GM19397 (cell line): ENCODE results near the gene ALDH16A1.

Experiments
- ATAC-seq: cut with Tn5 transposase; IDR thresholded peaks from one replicate; pipeline ENCODE4 v1.9.1; 2021; ENCODE audit warnings: mild to moderate bottlenecking, moderate library complexity; ENCODE audit not compliant: unreplicated experiment

ALDH16A1 gene

DNA sequence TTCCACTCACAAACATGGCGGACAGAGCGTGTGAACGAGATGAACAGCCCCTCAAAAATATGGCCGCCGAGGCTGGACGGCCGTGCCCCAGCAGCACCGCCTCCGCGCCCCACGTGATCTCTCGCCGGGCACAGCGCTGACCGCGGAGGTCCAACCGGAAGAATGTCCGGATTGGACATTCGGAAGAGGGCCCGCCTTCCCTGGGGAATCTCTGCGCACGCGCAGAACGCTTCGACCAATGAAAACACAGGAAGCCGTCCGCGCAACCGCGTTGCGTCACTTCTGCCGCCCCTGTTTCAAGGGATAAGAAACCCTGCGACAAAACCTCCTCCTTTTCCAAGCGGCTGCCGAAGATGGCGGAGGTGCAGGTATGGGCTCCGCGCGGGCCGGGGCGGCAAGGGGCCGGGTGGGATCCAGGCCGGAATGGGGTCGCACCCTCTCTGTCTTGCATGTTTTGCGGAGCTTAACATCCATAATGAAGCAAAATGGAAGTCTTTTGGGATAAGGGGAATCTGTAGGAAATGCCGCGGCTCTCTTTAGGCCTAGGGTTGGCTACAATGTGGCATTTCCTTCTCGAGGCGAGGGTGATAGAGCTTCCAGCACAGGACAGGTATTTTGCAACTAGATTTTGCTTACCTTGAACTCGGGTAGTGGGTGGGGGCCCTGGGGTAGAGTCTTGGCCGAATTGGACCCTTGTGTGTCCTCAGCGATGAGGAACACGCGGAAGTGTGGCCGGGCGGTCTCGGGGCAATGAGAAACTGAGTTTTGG is 34.4 kb downstream of the ALDH16A1 start, which contains the start of gene RPL13A:
Gene RPL13A, plus strand, starts transcription at position 332 of the 769 bp plus-strand sequence. Its CDS starts 22 bp downstream, at position 354.
- ATAC-seq: peak; percentile 92

DNA sequence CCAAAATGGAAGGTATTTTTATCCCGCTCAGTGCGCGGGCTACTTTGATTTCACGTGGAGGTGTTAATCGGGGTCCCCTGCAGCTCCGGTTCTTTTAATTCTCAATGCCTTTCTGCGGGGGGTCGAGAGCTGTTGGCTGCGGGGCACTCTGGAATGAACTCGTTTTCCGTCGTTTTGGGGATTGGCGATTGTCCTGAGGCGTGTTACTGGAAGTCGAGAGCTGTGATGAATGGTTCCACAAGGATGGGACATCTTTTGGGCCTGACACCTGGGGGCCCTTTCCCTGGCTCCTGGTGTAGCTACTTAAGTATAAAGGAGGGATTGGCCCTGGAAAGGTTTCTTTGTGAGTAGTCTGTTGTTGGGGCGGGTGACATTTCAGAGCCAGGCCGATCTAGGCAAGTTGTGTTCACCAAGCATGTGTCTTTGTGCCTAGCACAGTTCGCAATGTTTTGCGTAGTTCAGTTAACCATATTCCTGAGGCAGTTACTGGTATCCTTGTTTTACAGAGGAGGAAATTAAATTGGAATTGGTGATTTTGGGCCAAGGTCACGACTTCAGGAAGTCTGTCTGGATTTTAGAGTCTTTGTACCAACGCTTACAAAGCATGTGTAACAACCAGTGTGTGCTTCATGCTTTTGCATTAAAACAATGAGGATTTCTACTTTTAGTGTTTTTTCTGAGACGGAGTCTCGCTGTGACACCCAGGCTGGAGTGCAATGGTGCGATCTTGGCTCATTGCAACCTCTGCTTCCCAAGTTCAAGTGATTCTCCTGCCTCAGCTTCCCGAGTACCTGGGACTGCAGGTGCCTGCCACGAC is 35.2 kb downstream of the ALDH16A1 start:
- no peak for ATAC-seq

DNA sequence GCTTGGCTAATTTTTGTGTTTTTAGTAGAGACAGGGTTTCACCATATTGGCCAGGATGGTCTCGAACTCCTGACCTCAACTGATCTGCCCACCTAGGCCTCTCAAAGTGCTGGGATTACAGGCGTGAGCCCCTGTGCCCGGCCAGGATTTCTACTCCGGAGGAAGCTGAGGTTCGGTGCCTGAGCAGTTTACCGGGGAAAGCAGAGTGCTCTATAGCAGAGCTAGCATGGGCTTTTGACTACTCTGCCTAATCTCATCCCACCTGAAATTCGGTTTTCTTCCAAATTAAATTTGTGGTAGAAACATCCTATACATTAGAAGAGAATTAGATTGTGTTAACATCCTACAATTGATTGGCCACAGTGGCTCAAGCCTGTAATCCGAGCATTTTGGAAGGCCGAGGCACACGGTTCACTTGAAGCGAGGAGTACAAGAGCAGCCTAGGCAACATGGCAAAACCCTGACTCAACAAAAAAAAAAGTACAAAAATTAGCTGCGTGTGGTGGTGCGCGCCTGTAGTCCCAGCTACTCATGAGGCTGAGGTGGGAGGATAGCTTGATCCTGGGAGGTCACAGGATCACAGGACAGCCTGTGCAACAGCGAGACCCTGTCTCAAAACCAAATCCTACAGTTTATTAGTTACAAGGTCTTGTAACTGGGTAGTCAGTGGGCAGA is 36.0 kb downstream of the ALDH16A1 start:
- no peak for ATAC-seq

DNA sequence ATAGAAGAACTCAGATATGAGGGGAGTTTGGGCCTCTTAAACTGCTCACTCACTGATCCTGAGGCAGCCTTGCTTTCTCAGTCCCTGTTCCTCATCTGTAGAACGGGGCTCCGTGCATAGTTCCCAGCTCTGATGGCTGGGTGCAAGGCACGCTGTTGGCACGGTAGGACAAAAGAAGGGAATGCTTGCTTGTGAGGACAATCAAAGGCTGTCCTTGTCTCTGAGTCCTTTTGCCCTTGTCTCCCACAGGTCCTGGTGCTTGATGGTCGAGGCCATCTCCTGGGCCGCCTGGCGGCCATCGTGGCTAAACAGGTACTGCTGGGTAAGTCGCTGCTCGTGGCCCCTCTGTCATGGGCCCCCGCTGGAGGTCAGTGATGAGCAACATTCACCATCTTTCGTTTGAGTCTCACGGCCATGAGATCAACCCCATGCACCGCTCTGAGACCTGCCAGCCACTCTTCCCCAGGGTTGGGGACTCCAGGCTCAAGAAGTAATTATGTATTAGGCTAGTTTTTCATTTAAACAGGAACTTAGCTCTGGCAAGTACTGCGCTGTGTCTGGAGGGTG is 36.7 kb downstream of the ALDH16A1 start:
- ATAC-seq: no peak

DNA sequence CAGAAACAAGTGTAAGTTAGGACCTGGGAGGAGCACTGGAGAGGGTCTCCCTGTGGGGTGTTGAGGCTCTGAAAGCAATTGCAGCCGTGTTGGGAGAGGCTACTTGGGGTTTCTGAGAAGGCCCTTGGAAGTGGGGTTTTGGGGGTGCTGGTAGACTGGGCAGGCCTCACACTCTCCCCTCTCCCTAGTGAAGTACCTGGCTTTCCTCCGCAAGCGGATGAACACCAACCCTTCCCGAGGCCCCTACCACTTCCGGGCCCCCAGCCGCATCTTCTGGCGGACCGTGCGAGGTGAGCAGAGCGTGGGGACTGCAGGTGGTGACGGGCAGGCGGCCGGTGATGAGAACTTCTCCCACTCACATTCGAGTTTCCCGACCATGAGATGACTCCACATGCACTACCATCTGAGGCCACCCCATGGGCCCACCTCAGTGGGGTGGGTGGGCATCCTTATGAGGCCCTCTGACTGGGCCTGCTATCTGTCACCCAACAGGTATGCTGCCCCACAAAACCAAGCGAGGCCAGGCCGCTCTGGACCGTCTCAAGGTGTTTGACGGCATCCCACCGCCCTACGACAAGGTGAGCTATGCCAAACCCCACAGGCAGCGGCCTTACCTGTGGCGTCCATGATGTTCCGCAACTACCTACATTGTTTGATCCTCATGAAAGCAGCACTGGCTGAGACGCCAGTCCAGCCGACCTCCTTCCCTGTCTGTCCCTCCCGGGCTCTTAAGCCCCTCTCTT is 37.4 kb downstream of the ALDH16A1 start:
- no peak for ATAC-seq

DNA sequence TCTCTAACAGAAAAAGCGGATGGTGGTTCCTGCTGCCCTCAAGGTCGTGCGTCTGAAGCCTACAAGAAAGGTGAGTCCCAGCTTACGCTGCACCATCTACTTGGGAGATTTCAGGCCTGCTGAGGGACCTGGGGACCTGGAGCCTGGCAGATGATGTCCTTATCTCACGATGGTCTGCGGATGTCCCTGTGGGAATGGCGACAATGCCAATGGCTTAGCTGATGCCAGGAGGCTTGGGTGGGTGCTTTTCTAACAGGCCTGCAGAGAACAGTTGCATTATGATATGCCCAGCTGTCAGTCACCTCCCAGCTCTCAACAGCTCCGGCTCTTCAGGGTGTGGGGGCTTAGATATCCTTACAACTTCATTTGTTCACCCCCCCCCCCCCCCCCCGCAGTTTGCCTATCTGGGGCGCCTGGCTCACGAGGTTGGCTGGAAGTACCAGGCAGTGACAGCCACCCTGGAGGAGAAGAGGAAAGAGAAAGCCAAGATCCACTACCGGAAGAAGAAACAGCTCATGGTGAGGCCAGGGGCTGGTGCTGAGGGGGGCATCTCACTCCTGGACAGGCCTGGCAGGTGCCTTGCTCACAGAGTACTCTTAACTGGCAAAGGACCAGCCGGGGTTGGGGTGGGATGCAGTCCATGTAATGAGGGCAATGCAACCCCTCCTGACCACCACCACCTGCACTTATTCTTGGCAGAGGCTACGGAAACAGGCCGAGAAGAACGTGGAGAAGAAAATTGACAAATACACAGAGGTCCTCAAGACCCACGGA is 38.2 kb downstream of the ALDH16A1 start:
- no peak for ATAC-seq

DNA sequence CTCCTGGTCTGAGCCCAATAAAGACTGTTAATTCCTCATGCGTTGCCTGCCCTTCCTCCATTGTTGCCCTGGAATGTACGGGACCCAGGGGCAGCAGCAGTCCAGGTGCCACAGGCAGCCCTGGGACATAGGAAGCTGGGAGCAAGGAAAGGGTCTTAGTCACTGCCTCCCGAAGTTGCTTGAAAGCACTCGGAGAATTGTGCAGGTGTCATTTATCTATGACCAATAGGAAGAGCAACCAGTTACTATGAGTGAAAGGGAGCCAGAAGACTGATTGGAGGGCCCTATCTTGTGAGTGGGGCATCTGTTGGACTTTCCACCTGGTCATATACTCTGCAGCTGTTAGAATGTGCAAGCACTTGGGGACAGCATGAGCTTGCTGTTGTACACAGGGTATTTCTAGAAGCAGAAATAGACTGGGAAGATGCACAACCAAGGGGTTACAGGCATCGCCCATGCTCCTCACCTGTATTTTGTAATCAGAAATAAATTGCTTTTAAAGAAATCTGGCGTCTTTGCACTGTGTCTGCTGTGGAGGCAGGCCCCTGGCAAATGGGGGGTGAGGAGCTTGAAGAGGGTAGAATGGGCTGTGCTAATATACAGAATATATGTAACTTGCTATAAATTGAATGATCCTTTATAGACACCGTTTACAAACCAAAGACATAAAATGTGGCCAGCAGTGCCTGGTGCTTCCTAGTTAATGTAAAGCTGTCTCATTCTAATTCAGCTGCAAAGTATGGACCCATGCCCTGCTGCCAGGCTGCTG is 39.0 kb downstream of the ALDH16A1 start:
- no peak for ATAC-seq

DNA sequence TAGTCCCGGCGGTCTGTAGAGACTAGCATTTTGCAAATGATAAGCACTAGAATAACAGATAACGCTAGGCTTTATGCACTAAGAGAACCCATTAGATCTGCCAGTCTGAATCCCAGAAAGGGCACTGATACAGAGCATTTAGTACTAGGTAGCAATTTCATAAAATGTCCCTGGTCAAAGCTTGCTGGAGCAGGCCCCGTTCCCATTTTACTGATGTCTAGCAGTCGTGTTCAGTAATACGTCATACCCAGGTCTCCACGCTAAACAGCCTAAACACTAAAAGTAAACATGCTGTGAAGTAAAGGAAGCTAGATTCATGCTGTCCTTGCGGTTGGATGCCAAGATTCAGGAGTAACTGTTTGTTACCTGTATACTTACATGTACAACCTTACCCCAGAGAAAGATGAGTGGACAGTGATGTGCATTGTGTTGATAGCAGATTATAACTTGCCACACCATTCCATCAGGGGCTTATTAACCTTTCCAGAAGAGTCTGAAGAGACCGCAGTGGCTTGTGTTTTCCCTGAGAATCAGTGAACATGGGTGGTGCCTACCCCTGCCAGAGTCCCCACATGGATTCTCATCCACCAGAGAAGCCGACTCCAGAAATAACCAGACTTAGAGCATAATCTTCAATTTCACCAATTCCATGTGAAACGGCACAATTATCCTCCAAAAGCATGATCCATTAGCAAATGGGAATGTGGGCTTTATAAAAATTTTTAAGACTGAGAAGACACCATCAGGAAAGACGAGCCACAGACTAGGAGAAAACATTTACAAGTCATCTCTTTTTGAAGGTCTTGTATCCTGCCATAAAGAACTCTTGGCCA is 39.8 kb downstream of the ALDH16A1 start:
- ATAC-seq: no peak

DNA sequence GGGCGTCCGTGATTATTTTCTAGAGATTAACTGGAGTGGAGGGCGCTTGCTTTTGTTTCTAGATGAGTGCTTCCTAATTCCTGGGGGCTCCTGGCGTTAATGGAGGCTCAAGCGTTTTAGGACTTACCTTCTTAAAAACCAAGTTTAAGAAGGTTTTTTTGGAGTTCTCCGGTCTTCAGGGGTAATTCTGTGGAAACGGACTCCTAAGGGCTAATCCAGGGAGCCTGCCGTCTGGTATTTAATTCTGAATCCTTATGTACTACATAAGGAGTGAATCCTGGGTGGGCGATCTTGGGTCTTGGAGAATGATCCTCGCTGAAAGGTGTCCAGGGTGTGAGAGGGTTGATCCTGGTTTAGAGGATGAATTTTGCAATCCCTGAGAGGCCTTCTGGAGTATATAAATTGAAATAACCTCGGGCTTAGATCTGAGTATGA is 43.6 kb downstream of the ALDH16A1 start:
- no peak for ATAC-seq

DNA sequence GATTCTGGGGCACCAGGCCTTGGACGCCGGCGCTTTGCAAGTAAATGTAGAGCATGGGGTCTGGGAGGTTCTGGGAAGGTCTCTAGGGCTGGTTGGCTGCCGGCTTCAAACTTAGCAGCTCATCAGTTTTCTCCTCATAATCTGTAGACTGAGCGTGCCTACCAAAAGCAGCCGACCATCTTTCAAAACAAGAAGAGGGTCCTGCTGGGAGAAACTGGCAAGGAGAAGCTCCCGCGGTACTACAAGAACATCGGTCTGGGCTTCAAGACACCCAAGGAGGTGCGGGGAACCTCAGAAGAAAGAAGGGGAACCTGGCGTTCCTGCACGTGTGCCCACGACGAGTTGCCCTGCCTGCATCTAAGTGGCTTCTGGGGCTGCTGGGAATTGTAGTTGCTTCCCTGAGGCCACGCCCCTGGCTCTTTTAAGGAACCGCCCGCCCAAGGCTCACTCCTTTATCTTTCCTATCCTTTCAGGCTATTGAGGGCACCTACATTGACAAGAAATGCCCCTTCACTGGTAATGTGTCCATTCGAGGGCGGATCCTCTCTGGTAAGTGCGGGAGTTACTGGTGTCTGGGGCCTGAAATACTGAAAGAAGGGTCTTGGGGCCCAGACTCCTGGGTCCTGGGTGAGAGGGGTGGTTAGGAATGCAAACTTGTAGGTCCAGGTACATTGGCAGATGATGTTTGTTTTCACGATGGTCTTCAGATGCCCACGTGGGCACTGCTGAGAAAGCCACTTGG is 44.2 kb downstream of the ALDH16A1 start:
- ATAC-seq: no peak

DNA sequence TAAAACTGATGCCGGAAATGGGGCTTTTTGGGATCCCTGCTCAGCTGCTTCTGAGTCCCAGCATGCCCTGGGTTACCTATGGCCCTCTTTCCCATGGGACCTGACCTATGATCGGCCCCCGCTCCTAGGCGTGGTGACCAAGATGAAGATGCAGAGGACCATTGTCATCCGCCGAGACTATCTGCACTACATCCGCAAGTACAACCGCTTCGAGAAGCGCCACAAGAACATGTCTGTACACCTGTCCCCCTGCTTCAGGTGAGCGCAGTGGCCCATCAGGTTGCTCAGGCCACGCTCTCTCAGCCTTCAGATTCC is 44.7 kb downstream of the ALDH16A1 start:
- ATAC-seq: no peak

DNA sequence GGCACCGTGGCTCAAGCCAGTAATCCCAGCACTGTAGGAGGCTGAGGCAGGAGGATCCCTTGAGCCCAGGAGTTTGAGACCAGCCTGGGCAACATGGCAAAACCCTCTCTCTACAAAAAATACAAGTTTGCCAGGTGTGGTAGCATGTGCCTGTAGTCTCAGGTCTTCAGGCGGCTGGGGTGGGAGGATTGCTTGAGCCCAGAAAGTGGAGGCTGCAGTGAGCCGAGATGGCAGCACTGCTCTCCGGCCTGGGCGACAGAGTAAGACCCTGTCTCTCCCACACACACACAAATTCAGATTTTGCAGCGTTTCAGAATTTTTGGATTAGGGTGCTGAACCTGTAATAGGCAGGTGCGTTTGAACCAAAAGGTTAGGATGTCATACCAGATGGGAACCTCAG is 45.5 kb downstream of the ALDH16A1 start:
- ATAC-seq: no peak

DNA sequence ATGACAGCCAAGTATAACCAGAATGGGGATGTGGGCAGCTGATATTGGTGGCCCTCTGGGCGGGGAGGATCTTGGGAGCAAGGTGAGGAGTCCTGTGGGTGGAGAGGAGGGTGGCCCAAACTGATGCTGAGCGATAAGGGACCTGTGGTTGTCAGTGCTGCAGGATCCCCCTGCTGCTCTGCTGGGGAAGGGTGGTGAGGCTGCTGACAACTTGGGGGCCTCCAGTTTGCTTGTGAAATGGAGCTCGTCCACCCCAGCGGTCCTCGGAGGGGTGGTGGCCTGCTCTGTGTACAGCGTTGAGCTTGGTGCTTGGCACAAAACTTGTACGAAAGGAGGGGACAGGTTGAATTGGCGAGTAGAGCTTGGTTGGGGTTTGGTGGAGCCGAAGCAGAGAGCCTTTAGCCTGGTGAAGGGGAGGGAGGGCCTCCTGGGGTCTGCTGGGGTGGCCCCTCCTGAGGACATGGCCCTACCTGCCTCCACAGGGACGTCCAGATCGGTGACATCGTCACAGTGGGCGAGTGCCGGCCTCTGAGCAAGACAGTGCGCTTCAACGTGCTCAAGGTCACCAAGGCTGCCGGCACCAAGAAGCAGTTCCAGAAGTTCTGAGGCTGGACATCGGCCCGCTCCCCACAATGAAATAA is 46.1 kb downstream of the ALDH16A1 start:
- ATAC-seq: no peak

DNA sequence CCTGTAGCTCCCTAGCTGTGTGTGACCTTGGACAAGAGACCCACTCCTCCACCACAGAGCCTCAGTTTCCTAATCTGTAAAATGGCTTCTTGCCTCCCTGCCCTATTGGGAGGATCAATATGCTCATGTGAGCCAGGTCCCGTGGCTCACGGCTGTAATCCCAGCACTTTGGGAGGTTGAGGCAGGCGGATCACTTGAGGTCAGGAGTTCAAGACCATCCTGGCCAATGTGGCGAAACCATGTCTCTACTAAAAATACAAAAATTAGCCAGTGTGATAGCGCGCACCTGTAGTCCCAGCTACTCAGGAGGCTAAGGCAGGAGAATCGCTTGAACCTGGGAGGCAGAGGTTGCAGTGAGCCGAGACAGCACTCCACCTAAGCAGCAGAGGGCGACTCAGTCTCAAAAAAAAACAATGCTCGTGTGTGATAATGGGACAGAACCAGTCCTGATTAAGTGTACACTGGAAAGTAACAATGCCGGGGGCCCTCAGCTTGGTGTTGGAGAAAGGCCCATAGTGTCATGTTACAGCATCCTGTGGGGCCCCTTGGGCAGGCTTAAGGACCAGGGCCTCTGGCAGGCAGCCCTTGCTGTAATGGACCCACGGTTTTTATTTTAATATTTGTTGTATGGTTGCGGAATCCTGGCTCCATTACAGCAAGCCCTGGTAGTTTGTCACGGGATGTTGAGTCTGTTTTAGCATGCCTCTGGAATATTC is 50.0 kb downstream of the ALDH16A1 start:
- ATAC-seq: no peak

DNA sequence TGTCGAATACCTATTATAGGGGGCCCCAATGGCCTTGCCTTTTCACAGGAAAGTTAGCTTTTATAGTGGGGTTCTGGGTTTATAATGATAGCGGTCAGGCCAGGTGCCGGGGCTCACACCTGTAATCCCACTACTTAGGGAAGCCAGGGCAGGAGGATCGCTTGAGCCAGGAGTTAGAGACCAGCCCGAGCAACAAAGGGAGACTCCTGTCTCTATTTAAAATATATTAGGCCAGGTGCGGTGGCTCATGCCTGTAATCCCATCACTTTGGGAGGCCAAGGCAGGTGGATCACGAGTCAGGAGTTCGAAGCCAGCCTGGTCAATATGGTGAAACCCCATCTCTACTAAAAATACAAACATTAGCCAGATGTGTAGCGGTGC is 50.5 kb downstream of the ALDH16A1 start:
- no peak for ATAC-seq

DNA sequence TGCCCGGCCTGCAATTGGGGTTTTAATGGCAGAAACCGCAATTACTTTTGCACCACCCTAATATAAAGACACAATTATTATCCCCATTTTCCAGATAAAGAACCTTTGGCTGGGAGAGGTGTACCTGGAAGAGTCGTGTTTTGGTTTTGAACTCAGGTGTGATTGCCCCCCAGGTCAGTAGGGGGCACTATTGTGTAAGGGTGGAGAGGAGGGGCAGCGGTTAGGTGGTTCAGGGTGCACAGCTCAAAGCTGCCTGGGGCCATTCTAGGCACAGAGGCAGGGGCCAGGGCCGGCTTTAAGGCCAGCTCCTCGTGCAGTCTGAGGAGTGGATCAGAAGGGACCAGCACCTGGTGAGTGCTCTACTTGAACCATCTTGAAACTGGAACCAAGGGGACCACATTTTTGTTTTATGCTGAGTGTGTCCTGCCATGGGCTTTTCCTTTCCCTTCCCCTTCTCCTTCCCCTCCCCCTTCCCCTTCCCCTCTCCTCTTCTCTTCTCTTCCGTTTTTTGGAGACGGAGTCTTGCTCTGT is 53.6 kb downstream of the ALDH16A1 start:
- no peak for ATAC-seq
